Peyer's patch (tissue), 4 donors: Measurements from ENCODE around the gene MUC20. TPM values are rescaled to one million over a fixed set of nuclear protein-coding genes. Genes with fewer than 3 reads are reported as not detected.
A peak's percentile ranks its signal among the peaks of the same experiment; 100 is the strongest.
"Not testable (repeated sequence)": the region's sequence is repeated elsewhere in the genome, so short reads cannot be mapped to it uniquely, and the experiment has no call there.

ENCODE experiments used
- DNase-seq, 3 donors: peaks; one replicate each; pipeline ENCODE4 v3.0.0-alpha.2; 2017 to 2019
- H3K27ac ChIP-seq, 4 donors: fragments of 200-600 bp; sonication (generic); one replicate each; pipeline ENCODE4 v1.5.1; 2016 to 2019
- H3K27me3 ChIP-seq, 2 donors: fragments of 200-600 bp; sonication (generic); one replicate each; pipeline ENCODE4 v1.5.1; 2019
- H3K36me3 ChIP-seq, 3 donors: fragments of 200-600 bp; sonication (generic); one replicate each; pipeline ENCODE4 v1.5.1; 2016 to 2019
- H3K4me1 ChIP-seq, 4 donors: fragments of 200-600 bp; sonication (generic); one replicate each; pipeline ENCODE4 v1.5.1; 2016 to 2019
- H3K4me3 ChIP-seq, 4 donors: fragments of 200-600 bp; sonication (generic); 1 replicate in 3 of 4; 2 replicates in 1 of 4; pipeline ENCODE4 v1.5.1; 2016 to 2019; ENCODE audit warnings: mild to moderate bottlenecking in 1 of 4
- H3K9me3 ChIP-seq, 4 donors: fragments of 200-600 bp; sonication (generic); one replicate each; pipeline ENCODE4 v1.5.1; 2016 to 2019; ENCODE audit warnings: mild to moderate bottlenecking in 1 of 4
- CTCF ChIP-seq, 6 experiments: fragments of 450-650 bp in 4 of 6; fragments of 200-600 bp in 2 of 6; sonication (generic) in 1 of 6; IDR thresholded peaks; one replicate each; pipeline ENCODE4 v1.5.1; 2017 to 2019; ENCODE audit warnings: antibody characterized with exemption in 6 of 6, mild to moderate bottlenecking in 3 of 6, moderate library complexity in 1 of 6
- POLR2A ChIP-seq, 2 donors: fragments of 450-650 bp; IDR thresholded peaks; one replicate each; pipeline ENCODE4 v1.5.1; 2017; ENCODE audit warnings: antibody characterized with exemption in 2 of 2, mild to moderate bottlenecking in 2 of 2, moderate library complexity in 2 of 2
- total RNA-seq, 4 donors: library from RNA; depleted of rRNA; stranded (reverse); fragments of >200 nt; gene quantifications; one replicate each; pipeline ENCODE4 v1.1.0, GENCODE V29; 2016

Gene MUC20
- total RNA-seq, 4 donors from 2014 or later = 57.8 to 120 (median 87.7) TPM

- no peaks in the 10 kb centered on the region for H3K4me1 ChIP-seq
- H3K36me3 ChIP-seq = peaks cover 0 to 36% (median 0%) of the 10 kb centered on the region in 3 donors
- TF ChIP-seq CTCF (IDR thresholded peaks at IDR 0.05) (no peak), POLR2A (IDR thresholded peaks at IDR 0.05) (no peak)
- no peak overlapping the region for H3K27ac ChIP-seq
- H3K4me3 ChIP-seq = no peak overlapping the region
- H3K27me3 ChIP-seq = no peaks in the 10 kb centered on the region
- H3K9me3 ChIP-seq = no peaks in the 10 kb centered on the region
- no peak for DNase-seq
Observed at GRCh38 chr3:195709676-195710085, 11.1 kb upstream of the MUC20 start.

- H3K4me3 ChIP-seq, H3K27ac ChIP-seq, H3K27me3 ChIP-seq, H3K9me3 ChIP-seq, H3K4me1 ChIP-seq, DNase-seq: not testable (repeated sequence)
- H3K36me3 ChIP-seq = peaks cover 0 to 42% (median 0%) of the 10 kb centered on the region in 3 donors
Observed at GRCh38 chr3:195710126-195710905, 10.5 kb upstream of the MUC20 start.

GRCh38 chr3:195711091-195711812 is 9.5 kb upstream of the MUC20 start:
- H3K27me3 ChIP-seq, H3K9me3 ChIP-seq, H3K4me3 ChIP-seq, H3K4me1 ChIP-seq, H3K27ac ChIP-seq: not testable (repeated sequence)
- peaks cover 0 to 47% (median 0%) of the 10 kb centered on the region in 3 donors for H3K36me3 ChIP-seq
- DNase-seq = peak in 1 of 3 donors; percentile 50

- Histone ChIP-seq H3K36me3 (peaks cover 0 to 47% (median 0%) of the 10 kb centered on the region in 3 donors), H3K4me1 (peaks cover 0 to 6% (median 0%) of the 10 kb centered on the region in 4 donors), H3K9me3 (no peaks in the 10 kb centered on the region), H3K27me3 (no peaks in the 10 kb centered on the region), H3K4me3 (no peak overlapping the region), H3K27ac (no peak overlapping the region)
- no peak for TF ChIP-seq CTCF (IDR thresholded peaks at IDR 0.05)
- TF ChIP-seq POLR2A (IDR thresholded peaks at IDR 0.05) = no peak
- peak in 1 of 3 donors; percentile 46 for DNase-seq
Observed at GRCh38 chr3:195711813-195712534, 8.8 kb upstream of the MUC20 start.

- H3K4me1 ChIP-seq = peaks cover 0 to 11% (median 0%) of the 10 kb centered on the region in 4 donors
- not testable (repeated sequence) for H3K27ac ChIP-seq, H3K9me3 ChIP-seq, H3K4me3 ChIP-seq, H3K27me3 ChIP-seq, DNase-seq
- peaks cover 0 to 47% (median 0%) of the 10 kb centered on the region in 3 donors for H3K36me3 ChIP-seq
Observed at GRCh38 chr3:195712535-195712910, 8.3 kb upstream of the MUC20 start.

GRCh38 chr3:195713150-195713549 is 7.6 kb upstream of the MUC20 start:
- not testable (repeated sequence) for DNase-seq, H3K9me3 ChIP-seq, H3K27me3 ChIP-seq, H3K27ac ChIP-seq, H3K4me3 ChIP-seq
- peaks cover 0 to 46% (median 0%) of the 10 kb centered on the region in 3 donors for H3K36me3 ChIP-seq
- peaks cover 0 to 12% (median 0%) of the 10 kb centered on the region in 4 donors for H3K4me1 ChIP-seq

- Histone ChIP-seq H3K4me1 (peaks cover 0 to 12% (median 0%) of the 10 kb centered on the region in 4 donors), H3K9me3 (no peaks in the 10 kb centered on the region), H3K36me3 (peaks cover 0 to 33% (median 0%) of the 10 kb centered on the region in 3 donors), H3K27me3 (no peaks in the 10 kb centered on the region), H3K27ac (peak overlapping the region in 1 of 4 donors; percentile 13), H3K4me3 (no peak overlapping the region)
- DNase-seq = peak in 1 of 3 donors; percentile 48
- no peak for TF ChIP-seq CTCF (IDR thresholded peaks at IDR 0.05)
- no peak for TF ChIP-seq POLR2A (IDR thresholded peaks at IDR 0.05)
Observed at GRCh38 chr3:195714380-195715011, 6.3 kb upstream of the MUC20 start.
